GM19238 (cell line): ENCODE results near the gene CACNA1B.
"Not testable (repeated sequence)": the region's sequence is repeated elsewhere in the genome, so short reads cannot be mapped to it uniquely, and the experiment has no call there.

Experiments used
- DNase-seq: peaks from one replicate; pipeline ENCODE4 v3.0.0; 2011; ENCODE audit warnings: low spot score; ENCODE audit not compliant: insufficient read length

The CACNA1B gene

GRCh38 chr9:137865581-137866145 lies 11.9 kb upstream of the CACNA1B start:
- no peak for DNase-seq

- no peak for DNase-seq
Observed at GRCh38 chr9:137866226-137867141, 11.1 kb upstream of the CACNA1B start.

DNA sequence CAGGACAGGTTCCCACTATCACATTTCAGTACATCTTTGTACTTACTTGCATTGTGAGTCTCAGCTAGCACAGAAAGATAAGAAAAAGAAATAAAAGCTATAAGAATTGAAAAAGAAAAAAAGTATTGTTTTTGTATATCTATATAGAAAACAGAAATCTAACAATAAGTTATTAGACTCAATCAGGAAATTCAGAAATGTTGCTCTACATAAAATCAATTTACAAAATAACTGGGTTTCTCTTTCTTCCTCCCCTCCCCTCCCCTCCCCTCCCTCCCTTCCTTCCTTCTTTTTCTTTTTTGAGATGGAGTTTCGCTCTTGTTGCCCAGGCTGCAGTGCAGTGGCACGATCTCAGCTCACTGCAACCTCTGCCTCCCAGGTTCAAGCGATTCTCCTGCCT lies 7.2 kb upstream of the CACNA1B start:
- no peak for DNase-seq

GRCh38 chr9:137872296-137872695 lies 5.3 kb upstream of the CACNA1B start:
- no peak for DNase-seq

DNA sequence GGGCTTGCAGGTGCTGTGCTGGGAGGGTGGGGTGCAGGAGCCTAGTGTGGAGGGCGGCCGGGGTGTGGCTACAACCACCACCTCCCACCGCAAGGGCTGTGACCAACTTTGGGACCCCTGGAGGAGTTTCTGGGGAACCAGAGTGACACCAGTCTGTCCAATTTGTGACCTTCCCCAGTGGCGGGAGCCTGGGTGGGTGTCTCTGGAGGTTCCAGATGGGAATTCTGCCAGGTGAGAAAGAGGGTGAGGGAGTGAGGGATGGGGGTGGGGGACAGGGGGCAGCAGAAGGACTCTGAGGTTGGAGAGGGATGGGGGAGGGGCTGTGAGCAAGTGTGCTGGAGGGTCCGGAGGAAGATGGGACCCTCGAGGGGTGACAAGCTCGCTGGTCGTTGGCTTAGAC lies 4.2 kb upstream of the CACNA1B start:
- no peak for DNase-seq

DNA sequence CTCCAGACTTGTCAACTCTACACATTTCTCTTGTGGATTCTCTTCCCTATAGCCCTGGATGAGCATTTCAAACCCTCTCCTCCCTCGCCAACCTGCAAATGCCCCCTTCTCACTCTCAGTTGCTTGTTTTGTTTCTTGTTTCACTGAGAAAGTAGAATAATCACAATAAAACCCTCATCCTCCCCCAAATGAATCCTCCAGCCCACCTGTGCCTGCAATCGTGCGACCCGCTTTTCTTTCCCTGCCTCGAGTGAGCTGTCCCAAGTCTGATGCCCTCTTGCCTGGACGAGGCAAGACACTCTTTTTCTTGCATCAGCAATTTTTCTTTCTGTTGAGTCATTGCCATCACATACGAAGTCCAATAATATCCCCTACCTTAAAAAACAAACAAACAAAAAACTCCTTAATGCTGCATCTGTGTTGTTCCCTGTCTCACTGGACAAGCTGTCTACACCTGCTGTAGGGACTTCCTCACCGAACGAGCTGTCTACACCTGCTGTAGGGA lies 3.7 kb upstream of the CACNA1B start:
- no peak for DNase-seq

DNA sequence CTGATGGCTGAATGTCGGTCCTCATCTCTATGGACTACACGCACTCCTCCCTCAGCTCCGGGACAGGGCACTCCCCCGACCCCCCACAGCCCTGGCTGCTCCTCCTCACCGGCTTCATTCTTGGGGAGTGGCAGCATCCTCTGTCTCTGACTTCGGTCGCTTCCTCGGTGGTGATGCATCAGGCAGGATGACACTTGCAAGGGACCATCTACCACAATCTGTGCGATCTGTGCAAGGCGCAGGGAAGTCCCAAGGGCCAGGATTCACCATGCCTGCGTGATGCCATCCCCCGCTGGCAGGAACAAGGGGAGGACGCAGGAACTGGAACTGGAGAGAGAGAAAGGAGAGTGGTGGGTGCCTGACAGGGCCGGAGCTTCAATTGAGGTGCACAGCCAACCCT lies 2.2 kb upstream of the CACNA1B start:
- no peak for DNase-seq

- DNase-seq = no peak
Observed at GRCh38 chr9:137875846-137876245, 1.7 kb upstream of the CACNA1B start.

- no peak for DNase-seq
Observed at GRCh38 chr9:137876269-137876668, 1.3 kb upstream of the CACNA1B start.

GRCh38 chr9:137876781-137877386 lies 698 bp upstream of the CACNA1B start:
- DNase-seq = no peak

DNA sequence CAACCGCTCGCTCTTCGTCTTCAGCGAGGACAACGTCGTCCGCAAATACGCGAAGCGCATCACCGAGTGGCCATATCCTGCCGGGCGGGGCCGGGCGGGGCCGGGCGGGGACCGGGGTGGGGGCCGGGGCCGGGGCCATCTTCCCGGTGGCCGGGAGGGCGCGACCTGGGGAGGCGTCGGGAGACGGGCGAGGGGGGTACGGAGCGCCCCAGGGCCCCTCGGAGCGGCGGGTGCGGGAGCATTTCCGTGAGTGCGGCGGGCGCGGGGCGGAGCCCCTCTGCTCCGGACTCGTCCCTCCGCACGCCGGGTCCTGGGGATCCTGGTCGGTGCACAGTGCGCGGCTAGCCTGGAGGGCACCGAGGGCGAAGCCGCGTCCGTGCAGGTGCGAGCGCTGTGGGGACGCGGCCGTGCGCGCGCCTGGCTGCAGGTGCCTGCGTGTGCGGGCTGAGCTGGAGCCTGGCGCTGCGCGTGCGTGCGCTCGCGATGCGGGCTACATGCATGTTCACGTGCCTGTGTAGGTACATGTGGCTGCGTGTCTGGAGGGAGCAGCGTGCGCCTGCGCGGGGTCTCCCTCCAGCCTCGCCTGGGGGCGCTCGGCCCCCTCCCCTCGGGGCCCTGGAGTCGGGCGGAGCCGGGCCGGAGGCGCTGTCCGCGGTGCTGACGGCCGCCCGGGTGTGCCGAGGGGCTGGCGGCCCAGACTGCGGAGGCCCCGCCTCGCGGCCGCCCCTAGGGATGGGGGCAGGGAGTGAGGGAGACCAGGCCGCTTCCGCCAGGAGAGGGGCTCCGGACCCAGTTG lies 762 bp downstream of the CACNA1B start:
- DNase-seq = peak; percentile 35

GRCh38 chr9:137879052-137879451 lies 1.5 kb downstream of the CACNA1B start:
- DNase-seq = no peak

GRCh38 chr9:137879566-137880150 lies 2.1 kb downstream of the CACNA1B start:
- DNase-seq = no peak

GRCh38 chr9:137880160-137880975 lies 2.8 kb downstream of the CACNA1B start:
- DNase-seq = no peak

- DNase-seq = no peak
Observed at GRCh38 chr9:137880976-137881530, 3.5 kb downstream of the CACNA1B start.

DNA sequence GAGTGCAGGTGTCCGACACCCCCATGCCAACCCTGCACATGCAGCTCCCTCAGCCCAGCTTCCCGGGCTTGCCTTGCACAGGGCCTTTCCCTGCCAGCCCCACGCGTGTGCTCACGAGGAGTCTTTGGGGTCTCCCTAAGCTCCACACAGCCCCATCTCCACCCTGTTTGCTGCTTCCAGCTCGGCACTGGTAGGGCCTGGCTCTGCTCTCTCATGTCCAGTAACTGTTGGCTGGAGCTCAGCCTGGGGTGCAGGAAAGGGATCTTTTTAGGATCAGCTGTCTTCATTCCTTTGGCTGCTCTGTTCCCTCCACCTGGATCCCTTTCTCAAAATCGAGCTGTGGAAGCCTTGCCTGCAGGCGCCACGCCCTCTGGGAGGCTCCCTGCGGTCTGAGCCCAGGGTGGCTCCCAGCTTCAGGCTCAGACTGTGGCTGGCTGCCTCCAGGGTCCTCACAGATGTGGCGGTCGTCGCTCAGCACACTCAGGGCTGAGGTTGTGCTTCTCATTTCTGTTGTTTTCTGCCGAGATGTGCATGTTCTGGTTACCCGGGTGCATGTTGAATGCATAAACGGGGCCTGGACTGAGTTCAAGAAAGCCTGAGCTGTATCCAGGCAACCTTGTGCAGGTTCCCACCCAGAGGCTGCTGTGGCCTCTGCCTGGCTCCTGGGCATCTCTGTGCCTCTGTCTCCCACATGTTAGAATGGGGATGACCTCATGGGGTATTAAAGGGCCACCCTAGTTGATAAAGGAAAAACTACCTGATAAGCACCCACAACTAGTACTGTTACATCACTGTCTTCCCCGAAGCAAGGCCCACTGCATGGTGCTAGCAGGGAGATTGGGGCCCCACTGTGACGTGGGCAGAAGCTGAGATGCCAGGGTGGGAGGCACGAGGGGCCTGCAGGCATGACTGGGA lies 4.3 kb downstream of the CACNA1B start:
- DNase-seq = no peak

GRCh38 chr9:137882506-137882821 lies 4.9 kb downstream of the CACNA1B start:
- no peak for DNase-seq

DNA sequence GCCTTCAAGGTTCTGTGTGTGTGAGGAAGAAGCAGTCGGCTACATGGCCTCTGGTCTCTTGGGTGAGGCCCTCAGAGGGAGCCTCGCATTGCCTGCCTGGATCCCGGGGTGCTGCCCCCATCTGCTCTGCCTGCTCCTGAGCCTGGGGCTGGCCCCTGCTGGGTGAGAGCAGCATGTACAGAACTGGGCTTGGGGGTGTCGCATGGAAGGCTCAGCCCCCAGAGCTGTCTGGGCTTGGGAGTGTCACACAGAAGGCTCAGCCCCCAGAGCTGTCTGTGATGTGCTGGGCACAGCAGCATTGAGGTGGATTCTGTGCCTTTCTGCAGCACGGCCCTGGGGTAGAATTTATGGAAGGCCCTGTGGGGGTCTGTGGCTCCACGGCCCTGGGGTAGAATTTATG lies 6.4 kb downstream of the CACNA1B start:
- not testable (repeated sequence) for DNase-seq

- DNase-seq = not testable (repeated sequence)
Observed at GRCh38 chr9:137884547-137884946, 7.0 kb downstream of the CACNA1B start.
